Smooth muscle cell of the brain vasculature (primary cell): Measurements from ENCODE around the gene SEC24D.

Source experiments
- DNase-seq: peaks from one replicate; pipeline ENCODE4 v3.0.0-alpha.2; 2012; ENCODE audit warnings: low read depth, low spot score

The SEC24D gene

GRCh38 chr4:118842055-118842454 lies 6.1 kb upstream of the SEC24D start:
- no peak for DNase-seq

GRCh38 chr4:118839221-118839927 lies 3.4 kb upstream of the SEC24D start:
- no peak for DNase-seq

GRCh38 chr4:118837121-118837507 lies 1.2 kb upstream of the SEC24D start:
- no peak for DNase-seq

GRCh38 chr4:118836301-118837120 lies 585 bp upstream of the SEC24D start:
- no peak for DNase-seq

GRCh38 chr4:118834960-118835569 lies 861 bp downstream of the SEC24D start:
- peak; percentile 57 for DNase-seq

DNA sequence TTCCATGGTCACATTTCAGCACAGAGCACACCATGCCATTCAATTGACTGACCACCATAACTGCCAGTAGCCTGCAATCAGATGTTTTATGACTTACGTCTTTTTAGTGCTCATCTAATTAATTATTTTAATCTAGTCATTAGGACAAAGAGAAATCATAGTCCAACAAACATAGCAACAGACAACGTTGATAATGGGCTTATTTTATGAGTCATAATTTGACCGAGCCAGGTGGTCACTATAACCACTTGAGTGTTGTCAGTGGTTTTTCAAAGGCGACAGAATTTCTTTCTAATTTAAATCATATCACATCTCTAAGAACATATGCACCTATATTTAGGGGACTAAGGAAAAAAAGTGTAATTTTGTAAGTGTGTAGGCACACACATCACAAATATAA lies 1.9 kb downstream of the SEC24D start:
- DNase-seq, result no peak

DNA sequence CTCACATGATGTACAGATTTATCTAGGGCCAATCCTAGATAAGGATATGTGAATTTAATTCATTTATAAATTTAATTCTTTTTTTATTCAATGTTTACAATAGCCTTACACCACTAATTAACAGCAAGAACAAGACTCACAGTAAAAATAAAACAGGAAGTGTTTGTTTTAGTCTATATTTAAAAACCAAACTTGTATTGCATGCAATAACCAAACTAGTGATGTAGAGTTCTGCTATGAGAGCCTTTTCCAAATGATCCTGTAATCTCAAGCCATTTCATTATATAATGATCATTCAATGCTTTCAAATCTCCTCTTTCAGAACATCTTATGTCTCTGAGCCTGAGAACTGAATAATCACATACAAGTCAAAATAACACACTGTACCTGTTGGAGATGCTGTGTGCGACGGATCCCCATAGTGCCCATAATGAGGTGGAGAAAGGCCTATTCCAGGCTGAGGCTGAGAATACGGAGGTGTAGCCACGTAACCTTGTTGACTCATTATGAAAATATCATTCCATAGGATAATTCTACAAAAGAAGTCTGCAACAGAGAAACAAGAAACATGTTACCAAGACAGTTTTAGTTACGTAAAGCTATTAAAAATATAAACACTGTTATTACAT lies 2.6 kb downstream of the SEC24D start:
- DNase-seq, result no peak

GRCh38 chr4:118829107-118829506 lies 6.8 kb downstream of the SEC24D start:
- DNase-seq, result no peak

GRCh38 chr4:118826723-118827444 lies 9.0 kb downstream of the SEC24D start:
- DNase-seq, result no peak

DNA sequence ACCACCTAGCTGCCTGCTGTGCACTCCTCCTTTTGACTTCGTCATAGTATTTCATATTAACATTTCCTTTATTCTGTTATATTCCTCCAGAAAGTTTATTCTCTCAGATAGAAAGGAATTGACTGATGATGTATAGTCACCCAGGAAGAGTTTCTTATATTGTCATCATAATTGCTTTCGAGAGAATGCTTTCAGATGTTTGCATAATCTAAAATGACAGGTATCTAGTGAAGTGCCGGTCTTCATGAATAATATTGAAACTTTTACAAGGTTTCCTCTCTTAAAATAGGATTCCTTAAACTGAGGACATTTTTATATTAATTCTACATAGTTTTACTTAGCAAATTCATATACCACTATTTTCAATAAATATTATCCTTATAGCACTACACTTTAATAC lies 10.1 kb downstream of the SEC24D start:
- no peak for DNase-seq

- DNase-seq, result no peak
Observed at GRCh38 chr4:118824141-118824540, 11.8 kb downstream of the SEC24D start.

DNA sequence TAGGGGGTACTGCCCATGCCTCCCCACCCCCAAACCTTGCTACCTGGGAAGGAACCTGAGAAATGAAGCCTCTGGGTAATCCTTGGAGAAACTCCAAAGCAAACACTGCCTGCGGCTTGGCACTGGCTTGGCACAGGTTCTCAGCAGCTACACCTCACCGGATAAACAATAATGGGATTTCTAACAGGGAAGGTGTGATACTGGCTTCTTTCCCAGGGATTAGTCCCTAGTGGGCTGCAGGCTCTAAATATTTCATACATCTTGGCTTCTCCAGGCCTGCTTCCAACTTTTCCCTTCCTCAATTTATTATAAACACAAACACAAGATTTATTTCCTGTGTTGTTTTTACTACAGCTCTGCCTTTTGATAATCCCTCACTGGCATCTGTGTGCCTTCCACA lies 12.5 kb downstream of the SEC24D start:
- DNase-seq, result no peak

DNA sequence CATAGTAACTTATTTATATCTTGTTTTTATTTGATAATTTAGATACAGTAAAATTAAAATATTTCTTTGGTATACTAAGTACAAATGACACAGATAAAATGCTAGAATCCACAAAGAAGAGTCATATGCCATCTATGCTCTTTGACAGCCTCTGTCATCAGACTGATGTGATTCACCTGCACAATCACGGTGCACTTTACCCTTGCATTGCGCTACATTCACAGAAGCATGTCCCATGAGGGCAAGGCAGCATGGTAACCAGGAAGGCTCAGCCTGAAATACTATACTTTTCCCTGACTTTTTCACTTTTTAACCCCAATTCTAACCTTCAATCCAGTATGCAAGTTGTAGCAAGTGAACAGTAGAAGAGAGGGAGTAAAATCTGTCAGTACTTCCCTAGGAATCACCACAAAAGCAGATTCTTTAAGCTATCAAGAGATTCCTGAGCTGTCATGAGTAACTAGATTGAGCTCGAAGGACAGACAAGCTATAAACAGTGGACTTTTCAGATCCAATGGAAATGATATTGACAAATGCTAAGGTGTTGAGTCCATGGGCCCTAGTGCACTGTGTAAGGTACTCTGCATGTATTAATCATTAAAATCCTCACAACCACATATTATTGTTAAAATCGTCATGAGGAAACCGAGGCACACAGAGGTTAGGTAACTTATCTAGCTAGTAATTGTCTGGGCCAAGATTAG lies 14.2 kb downstream of the SEC24D start:
- DNase-seq, result no peak

- DNase-seq, result no peak
Observed at GRCh38 chr4:118817178-118817930, 18.6 kb downstream of the SEC24D start.

DNA sequence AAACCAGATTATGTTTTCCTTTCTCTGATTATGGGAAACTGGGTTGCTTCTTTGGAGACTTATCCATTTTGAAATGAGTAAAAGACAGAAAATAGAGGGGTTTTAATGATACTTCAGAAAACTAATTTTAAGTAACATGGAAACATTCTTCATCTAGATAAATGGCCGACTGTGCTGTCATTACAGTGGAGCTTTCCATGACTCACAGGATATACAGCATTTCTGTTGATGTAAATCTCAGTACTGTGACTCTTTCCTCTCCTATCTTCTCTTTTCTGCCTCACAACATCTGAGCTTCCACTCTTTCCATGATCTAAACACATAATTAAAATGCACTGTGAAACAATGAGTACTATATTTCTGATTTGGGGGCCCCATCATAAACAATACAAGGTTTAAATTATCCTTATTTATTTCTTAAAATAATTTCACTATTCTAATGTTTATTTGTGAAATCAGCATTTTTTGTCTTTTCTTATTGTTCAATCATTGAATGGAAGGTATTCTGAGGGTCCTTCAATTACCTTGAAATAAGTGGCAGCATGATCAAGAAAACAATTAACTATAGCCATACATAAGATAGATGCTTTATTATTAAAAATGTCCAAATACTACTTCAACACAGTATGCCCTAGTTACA lies 19.3 kb downstream of the SEC24D start:
- DNase-seq, result no peak

- no peak for DNase-seq
Observed at GRCh38 chr4:118814891-118815290, 21.0 kb downstream of the SEC24D start.

DNA sequence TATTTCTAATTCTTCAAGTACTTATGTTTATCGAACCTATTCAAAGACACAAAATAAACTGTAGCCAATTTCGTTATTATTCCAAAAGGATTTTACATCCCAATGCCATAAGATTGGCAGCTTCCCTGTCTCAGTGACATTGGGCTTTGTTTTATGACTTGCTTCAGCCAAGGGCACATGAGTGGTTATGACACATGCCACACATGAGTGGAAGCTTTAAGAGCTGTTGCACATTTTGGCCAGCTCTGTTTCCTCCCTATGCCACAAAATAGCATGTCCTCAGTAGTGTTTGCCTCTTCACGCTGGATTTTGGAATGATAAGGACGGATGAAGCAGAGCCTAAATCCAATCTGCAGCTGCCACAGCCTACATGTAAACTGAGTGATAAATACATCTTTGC lies 21.9 kb downstream of the SEC24D start:
- DNase-seq, result no peak

DNA sequence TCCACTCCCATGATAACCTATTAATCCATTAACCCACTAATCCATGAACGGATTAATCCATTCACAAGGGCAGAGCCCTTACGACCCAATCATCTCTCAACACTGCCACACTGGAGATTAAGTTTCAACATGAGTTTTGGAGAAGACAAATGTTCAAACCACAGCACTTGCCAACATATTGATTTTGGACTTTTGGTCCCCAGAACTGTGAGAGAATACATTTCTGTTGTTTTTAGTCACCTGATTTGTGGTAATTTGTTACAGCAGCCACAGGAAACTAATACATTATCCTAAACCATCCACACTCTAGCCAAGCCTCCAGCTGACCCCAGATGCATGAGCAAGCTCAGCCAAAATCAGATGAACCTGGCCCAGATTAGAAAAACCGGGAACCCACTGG lies 22.4 kb downstream of the SEC24D start:
- DNase-seq, result no peak

GRCh38 chr4:118811832-118812231 lies 24.1 kb downstream of the SEC24D start:
- no peak for DNase-seq
